AG04450 (cell line): ENCODE results near the gene UNC45B. TPM values are rescaled to one million over a fixed set of nuclear protein-coding genes. Genes with fewer than 3 reads are reported as not detected.
"Not testable (repeated sequence)": the region's sequence is repeated elsewhere in the genome, so short reads cannot be mapped to it uniquely, and the experiment has no call there.

Experiments
- CTCF ChIA-PET: fragments of 300-600, 350-600 bp; formaldehyde crosslinking; extraction: SDS; loops from one replicate; lab custom pipeline; 2022; ENCODE audit warnings: antibody characterized with exemption, inconsistent platforms; lab: Charles Lee
- POLR2A ChIA-PET: fragments of 350-600 bp; formaldehyde crosslinking; extraction: SDS; loops from one replicate; lab custom pipeline; 2021; ENCODE audit warnings: antibody characterized with exemption, inconsistent platforms; lab: Yijun Ruan, JAX
- DNase-seq: peaks from one replicate; pipeline ENCODE4 v3.0.0-alpha.2; 2011; ENCODE audit warnings: low read depth, low spot score
- H3K27ac ChIP-seq: one replicate; pipeline ENCODE4 v1.5.1; 2012; ENCODE audit warnings: low read depth, low read length, control low read depth
- H3K27me3 ChIP-seq: one replicate; pipeline ENCODE4 v1.6.0; 2012; ENCODE audit warnings: low read length; ENCODE audit not compliant: control insufficient read depth, insufficient read depth
- H3K4me3 ChIP-seq: 2 replicates; pipeline ENCODE4 v1.5.1; 2011; ENCODE audit warnings: mild to moderate bottlenecking, low read depth, low read length, control low read depth
- H3K9me3 ChIP-seq: 2 replicates; pipeline ENCODE4 v1.5.1; 2012; ENCODE audit warnings: low read length; ENCODE audit not compliant: control insufficient read depth, insufficient read depth
- CTCF ChIP-seq: IDR thresholded peaks from 2 replicates; pipeline ENCODE4 v1.5.1; 2011; ENCODE audit warnings: low read depth, low read length, control low read depth, inconsistent platforms
- polyA plus RNA-seq: library from polyadenylated mRNA; depleted of rRNA; stranded (reverse); fragments of >200 nt; gene quantifications from 2 replicates; pipeline ENCODE4 v1.2.3, GENCODE V29; 2011

Gene UNC45B
- polyA plus RNA-seq, 1 experiment = not detected

GRCh38 chr17:35189291-35189690 is 41.7 kb downstream of the UNC45B start:
- CTCF ChIA-PET = no interaction called here
- TF ChIP-seq CTCF = no peak
- no peak for DNase-seq
- Histone ChIP-seq H3K9me3 (no peaks in the 10 kb centered on the region), H3K27me3 (no peaks in the 10 kb centered on the region), H3K4me3 (no peak overlapping the region), H3K27ac (no peak overlapping the region)
- POLR2A ChIA-PET = no interaction called here

- Histone ChIP-seq H3K27ac (no peak overlapping the region), H3K9me3 (no peaks in the 10 kb centered on the region; the same call in 1 of the 2 replicates), H3K27me3 (no peaks in the 10 kb centered on the region), H3K4me3 (no peak overlapping the region)
- no peak for DNase-seq
- ChIA-PET CTCF (no interaction called here), POLR2A (no interaction called here)
- TF ChIP-seq CTCF = no peak
These were observed 43.5 kb downstream of the UNC45B start for GRCh38 chr17:35191001-35191695.

GRCh38 chr17:35192708-35193107 is 45.1 kb downstream of the UNC45B start:
- CTCF ChIA-PET = no interaction called here
- H3K4me3 ChIP-seq = no peak overlapping the region
- H3K27ac ChIP-seq = no peak overlapping the region
- DNase-seq = no peak
- no peaks in the 10 kb centered on the region; the same call in 1 of the 2 replicates for H3K9me3 ChIP-seq
- no peaks in the 10 kb centered on the region for H3K27me3 ChIP-seq
- POLR2A ChIA-PET = no interaction called here
- no peak for TF ChIP-seq CTCF

- H3K4me3 ChIP-seq, H3K27me3 ChIP-seq, DNase-seq, POLR2A ChIA-PET, H3K27ac ChIP-seq, H3K9me3 ChIP-seq, CTCF ChIA-PET: not testable (repeated sequence)
These were observed 46.4 kb downstream of the UNC45B start, which contains the start of gene SLC35G3 for GRCh38 chr17:35194001-35194400. Gene SLC35G3 (minus strand): TSS chr17:35194393. CDS start chr17:35194307, 86 bp downstream.

GRCh38 chr17:35195062-35195461 is 47.4 kb downstream of the UNC45B start:
- H3K27me3 ChIP-seq, H3K27ac ChIP-seq, H3K9me3 ChIP-seq, H3K4me3 ChIP-seq, DNase-seq, POLR2A ChIA-PET: not testable (repeated sequence)
- CTCF ChIA-PET = interaction anchor here (0.6 kb wide), 1 partner anchor 646 kb away, joined by 3 read pairs; no protein-coding TSS in a partner anchor

GRCh38 chr17:35202582-35202981 is 55.0 kb downstream of the UNC45B start:
- DNase-seq, H3K4me3 ChIP-seq, H3K9me3 ChIP-seq, CTCF ChIA-PET, H3K27me3 ChIP-seq, POLR2A ChIA-PET, H3K27ac ChIP-seq: not testable (repeated sequence)
